ENCODE results near the gene GPBAR1. TPM values are rescaled to one million over a fixed set of nuclear protein-coding genes. Genes with fewer than 3 reads are reported as not detected.

The GPBAR1 gene
- total and polyA plus RNA-seq, 9 of the 15 experiments (the other 6 are each of a cell fraction or from before 2014, with no cell fraction given): not detected

DNA sequence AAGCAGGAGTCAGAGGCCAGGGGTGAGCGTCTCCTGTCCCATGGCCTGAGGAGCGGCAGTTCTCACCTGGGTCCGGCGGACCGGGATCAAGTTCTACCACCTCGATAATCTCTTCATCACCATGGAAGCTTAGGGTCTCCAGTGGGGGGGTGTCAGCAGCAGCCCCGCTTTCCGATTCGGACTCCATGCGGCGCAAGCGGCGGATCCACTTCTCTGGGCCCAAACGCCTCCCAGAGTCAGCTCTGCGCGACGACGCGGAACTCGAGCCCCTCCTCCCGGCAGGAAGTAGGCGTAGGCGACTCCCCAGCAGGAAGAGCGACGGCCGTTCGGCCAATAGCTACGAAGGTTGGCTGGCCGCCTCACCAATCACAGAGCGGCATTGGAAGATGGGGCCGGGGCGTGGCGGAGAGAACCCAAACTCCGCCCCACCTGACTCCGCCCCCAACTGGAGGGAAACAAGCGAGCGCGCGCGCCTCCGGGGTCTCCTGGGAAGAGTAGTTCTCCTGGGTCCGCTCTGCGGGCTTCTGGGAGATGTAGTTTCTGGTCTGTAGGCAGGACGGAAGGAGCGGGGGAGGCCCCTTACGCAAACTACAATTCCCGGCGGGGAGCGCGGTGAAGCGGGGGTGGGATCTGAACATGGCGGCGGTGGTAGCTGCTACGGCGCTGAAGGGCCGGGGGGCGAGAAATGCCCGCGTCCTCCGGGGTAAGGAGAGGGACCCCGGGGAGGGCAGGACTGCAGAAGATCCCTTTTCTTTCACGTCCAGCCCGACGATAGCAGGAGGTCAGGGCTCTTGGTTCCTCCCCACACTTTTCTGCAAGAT, 9.3 kb downstream of the GPBAR1 start, which contains the start of the genes AAMP and PNKD (continued):
- TF ChIP-seq, protein P1, sequence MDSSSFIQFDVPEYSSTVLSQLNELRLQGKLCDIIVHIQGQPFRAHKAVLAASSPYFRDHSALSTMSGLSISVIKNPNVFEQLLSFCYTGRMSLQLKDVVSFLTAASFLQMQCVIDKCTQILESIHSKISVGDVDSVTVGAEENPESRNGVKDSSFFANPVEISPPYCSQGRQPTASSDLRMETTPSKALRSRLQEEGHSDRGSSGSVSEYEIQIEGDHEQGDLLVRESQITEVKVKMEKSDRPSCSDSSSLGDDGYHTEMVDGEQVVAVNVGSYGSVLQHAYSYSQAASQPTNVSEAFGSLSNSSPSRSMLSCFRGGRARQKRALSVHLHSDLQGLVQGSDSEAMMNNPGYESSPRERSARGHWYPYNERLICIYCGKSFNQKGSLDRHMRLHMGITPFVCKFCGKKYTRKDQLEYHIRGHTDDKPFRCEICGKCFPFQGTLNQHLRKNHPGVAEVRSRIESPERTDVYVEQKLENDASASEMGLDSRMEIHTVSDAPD (CRISPR knock-in tag; IDR thresholded peaks at IDR 0.05): no peak
- TF ChIP-seq POLR2AphosphoS2 (IDR thresholded peaks at IDR 0.05; ENCODE audit: low read length) (no peak), TOE1 (IDR thresholded peaks at IDR 0.05; ENCODE audit: borderline replicate concordance) (no peak), TOE1 (CRISPR knock-in tag; IDR thresholded peaks at IDR 0.05; ENCODE audit: borderline replicate concordance, low read depth) (no peak)

DNA sequence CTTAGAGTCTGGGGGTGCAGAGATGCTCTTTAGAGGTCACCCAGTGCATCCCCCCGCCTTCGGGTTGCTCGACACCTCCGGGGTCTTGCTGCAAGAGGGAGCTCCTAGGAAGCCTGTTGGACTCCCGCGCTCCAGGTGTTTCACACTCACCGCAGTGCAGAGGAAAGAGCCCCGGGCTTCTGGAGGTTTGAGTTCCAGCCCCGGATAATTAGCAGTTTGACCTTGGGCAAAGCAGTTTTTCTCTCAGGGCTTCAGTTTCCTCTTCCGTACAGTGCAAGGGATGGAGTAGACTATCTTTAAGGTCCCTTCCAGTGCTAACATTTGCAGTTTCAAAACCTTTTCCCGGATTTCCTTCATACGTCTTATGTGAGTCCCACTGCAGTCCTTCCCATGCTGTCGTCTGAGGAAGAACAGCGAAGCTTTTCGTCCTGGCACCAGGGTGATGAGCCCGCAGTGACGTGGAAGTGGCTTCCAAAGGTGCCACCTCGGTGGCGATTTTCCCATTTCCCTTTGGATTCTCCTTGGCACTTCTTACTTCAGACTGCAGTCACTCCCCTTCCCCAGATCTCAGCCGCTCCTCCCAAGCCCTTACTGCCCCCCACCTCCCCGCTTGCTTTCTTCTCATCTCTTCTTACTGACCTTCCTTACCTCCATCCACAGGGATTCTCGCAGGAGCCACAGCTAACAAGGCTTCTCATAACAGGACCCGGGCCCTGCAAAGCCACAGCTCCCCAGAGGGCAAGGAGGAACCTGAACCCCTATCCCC, 10.1 kb downstream of the GPBAR1 start:
- CTCF ChIA-PET (ENCODE audit: low intra/inter-chr PET ratio): interaction anchor here (1.3 kb wide), 1 partner anchor 30 kb away, joined by 5 read pairs; no protein-coding TSS in a partner anchor
- Histone ChIP-seq H2AFZ (ENCODE audit: low read depth, low read length) (peak overlapping the region; percentile 14), H3K4me1 (replicated peaks in 1 of 2; ENCODE audit: control insufficient read depth in 2 of 2, insufficient read depth in 2 of 2, low read length in 2 of 2) (peaks cover 4 to 25% of the 10 kb centered on the region in 2 experiments; a peak in 3 of 5 replicates), H3K9ac (ENCODE audit: insufficient read depth in 1 of 2, low read depth in 2 of 2, low read length in 2 of 2) (peak overlapping the region; percentile 71 to 96), H3K27me3 (ENCODE audit: control insufficient read depth in 2 of 2, insufficient read depth in 2 of 2, low read length in 2 of 2) (no peaks in the 10 kb centered on the region), H3K4me2 (ENCODE audit: insufficient read depth, low read length) (peak overlapping the region; percentile 89), H3K9me3 (replicated peaks; ENCODE audit: control insufficient read depth, insufficient read depth, low read depth, low read length) (no peaks in the 10 kb centered on the region), H3K79me2 (ENCODE audit: control insufficient read depth, insufficient read depth, low read length) (peaks cover 25% of the 10 kb centered on the region), H3K9me1 (ENCODE audit: control insufficient read depth, insufficient read depth, low read length) (no peaks in the 10 kb centered on the region), H4K20me1 (replicated peaks; ENCODE audit: control insufficient read depth, insufficient read depth, low read length) (0 out of 2 replicates have a peak, but pooled peaks cover 8% of the 10 kb centered on the region), H3K4me3 (peak overlapping the region; percentile 73), H3K36me3 (ENCODE audit: control insufficient read depth, insufficient read depth, low read length) (peaks cover 53% of the 10 kb centered on the region), H3K27ac (ENCODE audit: extremely low read depth, low read depth, low read length) (peak overlapping the region; percentile 70)
- ATAC-seq (no peak), DNase-seq (ENCODE audit: extremely low read depth in 1 of 4, low spot score in 3 of 4) (no peak), FAIRE-seq (no peak)
- 0% methylated on average over 18 of the region's 23 CpGs for WGBS (ENCODE audit: insufficient coverage, low coverage, missing lambda C conversion rate)
- in situ Hi-C loops (cut with MboI): no loop called here
- POLR2A ChIA-PET: interaction anchor here (0.6 to 1.5 kb wide), 11 partner anchors 9 to 249 kb away, joined by 3 to 6 read pairs (median 3); no protein-coding TSS in a partner anchor
- TF ChIP-seq ESRRA (IDR thresholded peaks at IDR 0.05; ENCODE audit: borderline replicate concordance, low read depth): peak; percentile 79
- TF ChIP-seq, protein P2, sequence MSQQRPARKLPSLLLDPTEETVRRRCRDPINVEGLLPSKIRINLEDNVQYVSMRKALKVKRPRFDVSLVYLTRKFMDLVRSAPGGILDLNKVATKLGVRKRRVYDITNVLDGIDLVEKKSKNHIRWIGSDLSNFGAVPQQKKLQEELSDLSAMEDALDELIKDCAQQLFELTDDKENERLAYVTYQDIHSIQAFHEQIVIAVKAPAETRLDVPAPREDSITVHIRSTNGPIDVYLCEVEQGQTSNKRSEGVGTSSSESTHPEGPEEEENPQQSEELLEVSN (IDR thresholded peaks at IDR 0.05; ENCODE audit: borderline replicate concordance in 1 of 2, extremely low read depth in 1 of 2, insufficient read depth in 1 of 2, insufficient read length in 1 of 2, low read depth in 1 of 2, low read length in 1 of 2, poor library complexity in 1 of 2, severe bottlenecking in 1 of 2): peak in 1 of 2 experiments; percentile 4
- TF ChIP-seq SAP30 (IDR thresholded peaks at IDR 0.05; ENCODE audit: borderline replicate concordance, insufficient read depth, low read depth, low read length, poor library complexity, severe bottlenecking): peak; percentile 14
- no peak for TF ChIP-seq ZNF583 (CRISPR knock-in tag; IDR thresholded peaks at IDR 0.05)
- TSS peak; percentile 58 for BruUV-seq (replicated peaks)
- intact Hi-C loops (cut with micrococcal nuclease): loop anchor here (10.0 kb wide), 1 partner anchor 374 kb away; no protein-coding TSS in a partner anchor

Measured in K562 (cell line).